ENCODE measurements around the gene CITED1.

GRCh38 chrX:72316408-72317110 is 10.8 kb upstream of the CITED1 start:
- no peak for TF ChIP-seq POLR2A (IDR thresholded peaks at IDR 0.05)
- TF ChIP-seq CTCF (IDR thresholded peaks at IDR 0.05): no peak
